Neural crest cell (in vitro differentiated cells): ENCODE data around the gene KRT16. TPM values are rescaled to one million over a fixed set of nuclear protein-coding genes. Genes with fewer than 3 reads are reported as not detected.
"Not testable (repeated sequence)": the region's sequence is repeated elsewhere in the genome, so short reads cannot be mapped to it uniquely, and the experiment has no call there.

Experiments
- DNase-seq: peaks from one replicate; pipeline ENCODE4 v3.0.0; 2021; ENCODE audit warnings: low read depth, mixed read lengths, low spot score
- H3K27ac Mint-ChIP-seq: one replicate; pipeline ENCODE4 v1.8.0; 2021; ENCODE audit warnings: mild to moderate bottlenecking, mixed read lengths; ENCODE audit not compliant: unreplicated experiment
- H3K27me3 Mint-ChIP-seq: 2 replicates; pipeline ENCODE4 v1.8.0; 2021; ENCODE audit warnings: low read depth, mild to moderate bottlenecking, mixed read lengths
- H3K36me3 Mint-ChIP-seq: 2 replicates; pipeline ENCODE4 v1.8.0; 2021; ENCODE audit warnings: low read depth, mild to moderate bottlenecking, mixed read lengths
- H3K4me1 Mint-ChIP-seq: 2 replicates; pipeline ENCODE4 v1.8.0; 2021; ENCODE audit warnings: mixed read lengths
- H3K4me3 Mint-ChIP-seq: one replicate; pipeline ENCODE4 v1.8.0; 2021; ENCODE audit warnings: mild to moderate bottlenecking, mixed read lengths
- H3K9me3 Mint-ChIP-seq: 2 replicates; pipeline ENCODE4 v1.8.0; 2021; ENCODE audit warnings: mixed read lengths
- CTCF ChIP-seq: fragments of 200-600 bp; sonication (generic); conservative IDR thresholded peaks from 2 replicates; pipeline ENCODE4 v1.5.0; 2021; ENCODE audit warnings: antibody characterized with exemption, mild to moderate bottlenecking
- total RNA-seq: library from RNA; stranded (reverse); gene quantifications from 2 replicates; pipeline ENCODE4 v1.2.1, GENCODE V29; 2021

The KRT16 gene
- total RNA-seq, 1 donor from 2014 or later: not detected

GRCh38 chr17:41617136-41617535 is 4.6 kb upstream of the KRT16 start:
- H3K27ac Mint-ChIP-seq: no peak overlapping the region
- no peak for DNase-seq
- TF ChIP-seq CTCF: no peak
- H3K9me3 Mint-ChIP-seq: no peaks in the 10 kb centered on the region
- no peaks in the 10 kb centered on the region for H3K4me1 Mint-ChIP-seq
- no peaks in the 10 kb centered on the region for H3K27me3 Mint-ChIP-seq
- no peak overlapping the region for H3K4me3 Mint-ChIP-seq
- no peaks in the 10 kb centered on the region for H3K36me3 Mint-ChIP-seq

GRCh38 chr17:41616486-41616885 is 3.9 kb upstream of the KRT16 start:
- H3K4me1 Mint-ChIP-seq, H3K27ac Mint-ChIP-seq, H3K4me3 Mint-ChIP-seq, H3K36me3 Mint-ChIP-seq, DNase-seq, H3K9me3 Mint-ChIP-seq, H3K27me3 Mint-ChIP-seq: not testable (repeated sequence)

GRCh38 chr17:41615454-41615853 is 2.9 kb upstream of the KRT16 start:
- no peaks in the 10 kb centered on the region for H3K4me1 Mint-ChIP-seq
- no peaks in the 10 kb centered on the region for H3K36me3 Mint-ChIP-seq
- no peak for DNase-seq
- no peak overlapping the region for H3K27ac Mint-ChIP-seq
- no peak overlapping the region for H3K4me3 Mint-ChIP-seq
- no peak for TF ChIP-seq CTCF
- H3K27me3 Mint-ChIP-seq: no peaks in the 10 kb centered on the region
- H3K9me3 Mint-ChIP-seq: no peaks in the 10 kb centered on the region

- not testable (repeated sequence) for H3K27me3 Mint-ChIP-seq, H3K36me3 Mint-ChIP-seq, DNase-seq, H3K4me1 Mint-ChIP-seq, H3K9me3 Mint-ChIP-seq, H3K27ac Mint-ChIP-seq, H3K4me3 Mint-ChIP-seq
These were observed 2.2 kb upstream of the KRT16 start for GRCh38 chr17:41614767-41615166.

GRCh38 chr17:41614098-41614497 is 1.5 kb upstream of the KRT16 start:
- no peaks in the 10 kb centered on the region for H3K36me3 Mint-ChIP-seq
- H3K9me3 Mint-ChIP-seq: no peaks in the 10 kb centered on the region
- TF ChIP-seq CTCF: no peak
- H3K27me3 Mint-ChIP-seq: peaks cover 10% of the 10 kb centered on the region
- H3K4me3 Mint-ChIP-seq: no peak overlapping the region
- no peak for DNase-seq
- no peak overlapping the region for H3K27ac Mint-ChIP-seq
- H3K4me1 Mint-ChIP-seq: peaks cover 4% of the 10 kb centered on the region

GRCh38 chr17:41613277-41614082 is 913 bp upstream of the KRT16 start:
- Mint-ChIP-seq H3K27me3 (peaks cover 13% of the 10 kb centered on the region), H3K27ac (no peak overlapping the region), H3K4me3 (no peak overlapping the region), H3K36me3 (no peaks in the 10 kb centered on the region), H3K4me1 (peaks cover 4% of the 10 kb centered on the region), H3K9me3 (no peaks in the 10 kb centered on the region)
- TF ChIP-seq CTCF: no peak
- no peak for DNase-seq
